Adrenal gland (tissue), 5 donors: ENCODE measurements around the gene ARHGAP18.

ENCODE experiments used
- POLR2A ChIP-seq, 2 donors: fragments of 450-650 bp; IDR thresholded peaks; one replicate each; pipeline ENCODE4 v1.6.1; 2017; ENCODE audit warnings: antibody characterized with exemption in 2 of 2, mild to moderate bottlenecking in 2 of 2, moderate library complexity in 1 of 2
- TF ChIP-seq, protein P1 (sequence below), 6 experiments: fragments of 450-650 bp in 4 of 6; fragments of 200-600 bp in 2 of 6; sonication (generic) in 1 of 6; IDR thresholded peaks; 1 replicate in 5 of 6; 2 replicates in 1 of 6; pipeline versions ENCODE4 v1.5.1 to v1.8.0; 2016 to 2021; ENCODE audit warnings: antibody characterized with exemption in 6 of 6, mild to moderate bottlenecking in 2 of 6, moderate library complexity in 1 of 6
- donor health status: DM: no; HTN: no; CAD: no.

DNA sequence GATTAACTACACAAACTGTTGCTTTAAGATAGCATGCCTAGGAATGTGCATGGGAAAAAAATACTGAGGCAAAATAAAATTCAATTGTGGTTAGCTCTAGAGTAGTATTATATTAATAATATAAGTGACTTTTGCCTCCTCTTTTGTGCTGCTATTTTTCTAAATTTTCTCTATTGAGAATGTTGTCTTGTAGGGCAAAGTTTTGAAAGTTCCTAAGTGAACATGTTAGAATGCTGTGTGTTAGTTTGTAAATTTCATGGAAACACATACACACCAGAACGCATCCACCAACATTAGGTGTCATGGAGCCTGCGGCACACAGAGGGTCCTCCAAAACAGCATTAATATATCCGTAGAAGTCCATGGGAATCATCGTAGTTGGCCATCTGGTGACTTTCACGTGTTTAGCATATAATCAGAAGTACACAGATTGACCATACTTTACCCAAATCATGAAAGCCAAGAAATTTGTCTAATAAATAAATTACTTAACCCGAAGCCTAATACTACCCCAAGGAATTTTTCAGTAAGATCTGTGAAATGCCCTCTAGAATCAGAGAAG lies 25.6 kb downstream of the ARHGAP18 start:
- TF ChIP-seq, protein P1, sequence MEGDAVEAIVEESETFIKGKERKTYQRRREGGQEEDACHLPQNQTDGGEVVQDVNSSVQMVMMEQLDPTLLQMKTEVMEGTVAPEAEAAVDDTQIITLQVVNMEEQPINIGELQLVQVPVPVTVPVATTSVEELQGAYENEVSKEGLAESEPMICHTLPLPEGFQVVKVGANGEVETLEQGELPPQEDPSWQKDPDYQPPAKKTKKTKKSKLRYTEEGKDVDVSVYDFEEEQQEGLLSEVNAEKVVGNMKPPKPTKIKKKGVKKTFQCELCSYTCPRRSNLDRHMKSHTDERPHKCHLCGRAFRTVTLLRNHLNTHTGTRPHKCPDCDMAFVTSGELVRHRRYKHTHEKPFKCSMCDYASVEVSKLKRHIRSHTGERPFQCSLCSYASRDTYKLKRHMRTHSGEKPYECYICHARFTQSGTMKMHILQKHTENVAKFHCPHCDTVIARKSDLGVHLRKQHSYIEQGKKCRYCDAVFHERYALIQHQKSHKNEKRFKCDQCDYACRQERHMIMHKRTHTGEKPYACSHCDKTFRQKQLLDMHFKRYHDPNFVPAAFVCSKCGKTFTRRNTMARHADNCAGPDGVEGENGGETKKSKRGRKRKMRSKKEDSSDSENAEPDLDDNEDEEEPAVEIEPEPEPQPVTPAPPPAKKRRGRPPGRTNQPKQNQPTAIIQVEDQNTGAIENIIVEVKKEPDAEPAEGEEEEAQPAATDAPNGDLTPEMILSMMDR (IDR thresholded peaks at IDR 0.05) = no peak
- no peak for TF ChIP-seq POLR2A (IDR thresholded peaks at IDR 0.05)
